HG03460 (cell line): ENCODE measurements around the gene PIK3IP1.
"Not testable (repeated sequence)": the region's sequence is repeated elsewhere in the genome, so short reads cannot be mapped to it uniquely, and the experiment has no call there.

ENCODE experiments used
- ATAC-seq: cut with Tn5 transposase; IDR thresholded peaks from one replicate; pipeline ENCODE4 v1.9.1; 2021; ENCODE audit not compliant: unreplicated experiment

PIK3IP1 gene

GRCh38 chr22:31253949-31254348, 38.3 kb downstream of the PIK3IP1 start:
- ATAC-seq = no peak

GRCh38 chr22:31250740-31251600, 41.3 kb downstream of the PIK3IP1 start:
- ATAC-seq = no peak

DNA sequence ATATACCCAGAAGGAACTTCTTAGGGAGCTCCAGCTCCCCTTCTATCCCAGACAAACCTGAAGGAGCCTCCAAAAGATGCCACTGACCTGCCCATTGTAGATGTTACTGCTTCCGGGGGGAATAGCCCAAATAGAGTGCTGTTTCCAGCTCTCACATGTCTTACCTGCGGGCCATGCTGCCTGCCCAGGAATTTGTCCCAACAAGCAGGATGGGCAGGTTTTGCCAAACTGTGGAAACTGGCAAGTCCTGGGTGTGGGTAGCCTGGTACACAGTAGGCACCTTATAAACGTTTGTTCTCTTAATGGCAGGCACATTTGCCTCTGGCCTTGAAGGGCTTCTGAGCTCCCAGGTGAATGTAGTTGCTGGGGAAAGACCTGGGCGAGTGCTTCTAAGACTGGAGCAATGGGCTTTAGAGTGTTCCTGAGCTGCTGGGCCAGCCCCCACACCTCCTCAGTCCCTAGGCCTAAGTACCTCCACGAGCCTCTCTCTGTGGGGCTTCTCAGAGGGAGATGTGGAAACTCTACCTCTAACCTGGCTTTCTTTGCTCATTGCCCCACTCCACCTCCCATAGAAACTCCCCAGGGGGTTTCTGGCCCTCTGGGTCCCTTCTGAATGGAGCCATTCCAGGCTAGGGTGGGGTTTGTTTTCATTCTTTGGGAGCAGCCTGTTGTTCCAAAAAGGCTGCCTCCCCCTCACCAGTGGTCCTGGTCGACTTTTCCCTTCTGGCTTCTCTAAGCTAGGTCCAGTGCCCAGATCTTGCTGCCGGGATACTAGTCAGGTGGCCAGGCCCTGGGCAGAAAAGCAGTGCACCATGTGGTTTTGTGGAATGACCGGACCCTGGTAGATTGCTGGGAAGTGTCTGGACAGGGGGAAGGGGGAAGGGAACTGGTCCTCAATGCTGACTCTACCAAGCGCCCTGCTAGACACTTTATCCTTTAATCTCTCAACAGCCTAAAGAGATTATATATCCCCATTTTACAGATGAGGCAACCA, 43.0 kb downstream of the PIK3IP1 start:
- no peak for ATAC-seq

DNA sequence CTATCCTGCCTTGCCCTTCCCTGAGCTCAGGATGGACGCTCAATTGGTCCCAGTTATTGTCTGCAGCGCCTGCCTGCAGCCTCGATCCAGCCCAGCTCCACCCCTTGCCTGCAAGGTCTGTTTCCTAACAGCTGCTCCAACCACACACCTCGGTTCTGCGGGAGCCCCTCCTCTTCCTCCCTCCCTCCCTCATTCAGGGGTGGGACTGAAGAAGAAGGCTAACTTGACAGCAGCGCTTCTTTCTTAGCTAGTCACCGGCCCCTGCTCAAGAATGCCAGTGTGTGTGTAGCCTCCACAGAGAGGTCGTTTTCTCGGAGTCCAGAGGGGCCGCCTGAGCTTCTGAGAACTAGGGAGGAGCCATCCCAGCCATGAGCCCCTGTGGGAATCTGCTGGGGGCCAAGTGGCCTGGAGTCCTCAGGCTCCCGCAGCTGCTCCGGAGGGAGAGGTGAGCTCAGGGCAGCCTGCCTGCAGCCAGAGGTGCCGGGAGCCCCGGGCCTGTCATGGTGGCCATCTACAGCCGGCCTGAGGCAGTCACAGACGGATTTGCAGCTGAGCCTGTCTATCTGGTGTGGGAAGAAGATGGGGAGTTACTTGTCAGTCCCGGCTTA, 44.0 kb downstream of the PIK3IP1 start:
- ATAC-seq = no peak

DNA sequence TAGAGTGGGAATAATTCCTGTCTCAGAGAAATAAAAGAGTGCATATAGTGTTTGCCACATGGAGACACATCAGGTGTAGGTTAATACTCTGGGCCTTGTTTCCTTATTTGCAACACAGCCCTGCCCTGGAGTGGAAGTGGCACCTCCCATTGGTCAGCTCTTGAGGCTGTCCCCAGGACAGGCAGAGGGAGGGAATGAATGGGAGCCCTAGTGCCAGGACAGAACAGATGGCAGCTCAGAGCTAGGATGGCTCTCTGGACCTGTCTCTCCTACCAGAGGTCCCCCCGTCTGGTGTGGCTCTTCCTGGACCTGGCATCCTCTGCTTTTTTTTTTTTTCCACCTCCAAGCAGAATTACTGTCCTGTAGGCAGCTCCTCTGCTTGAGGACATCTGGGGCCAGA, 44.6 kb downstream of the PIK3IP1 start:
- ATAC-seq = no peak

GRCh38 chr22:31246687-31247086, 45.6 kb downstream of the PIK3IP1 start:
- ATAC-seq = no peak

GRCh38 chr22:31245998-31246397, 46.3 kb downstream of the PIK3IP1 start:
- not testable (repeated sequence) for ATAC-seq

DNA sequence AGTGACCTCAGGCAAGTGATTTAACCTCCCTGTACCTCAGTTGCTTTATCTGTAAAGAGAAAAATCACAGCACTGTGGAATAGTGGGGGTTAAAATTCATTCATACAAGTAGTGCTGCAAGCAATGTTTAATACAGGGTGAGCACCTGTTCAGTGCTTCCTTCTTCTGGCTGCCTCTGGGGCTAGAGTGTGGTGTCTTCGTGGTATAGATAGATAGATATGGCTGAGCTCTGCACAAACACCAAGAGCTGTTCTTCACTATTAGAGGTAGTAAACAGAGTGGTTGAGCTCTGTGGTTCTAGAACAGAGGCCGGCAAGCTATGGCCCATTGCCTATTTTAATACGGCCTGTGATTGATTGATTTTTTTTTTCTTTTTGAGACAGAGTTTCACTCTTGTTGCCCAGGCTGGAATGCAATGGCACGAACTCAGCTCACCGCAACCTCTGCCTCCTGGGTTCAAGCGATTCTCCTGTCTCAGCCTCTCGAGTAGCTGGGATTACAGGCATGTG, 47.3 kb downstream of the PIK3IP1 start:
- no peak for ATAC-seq

DNA sequence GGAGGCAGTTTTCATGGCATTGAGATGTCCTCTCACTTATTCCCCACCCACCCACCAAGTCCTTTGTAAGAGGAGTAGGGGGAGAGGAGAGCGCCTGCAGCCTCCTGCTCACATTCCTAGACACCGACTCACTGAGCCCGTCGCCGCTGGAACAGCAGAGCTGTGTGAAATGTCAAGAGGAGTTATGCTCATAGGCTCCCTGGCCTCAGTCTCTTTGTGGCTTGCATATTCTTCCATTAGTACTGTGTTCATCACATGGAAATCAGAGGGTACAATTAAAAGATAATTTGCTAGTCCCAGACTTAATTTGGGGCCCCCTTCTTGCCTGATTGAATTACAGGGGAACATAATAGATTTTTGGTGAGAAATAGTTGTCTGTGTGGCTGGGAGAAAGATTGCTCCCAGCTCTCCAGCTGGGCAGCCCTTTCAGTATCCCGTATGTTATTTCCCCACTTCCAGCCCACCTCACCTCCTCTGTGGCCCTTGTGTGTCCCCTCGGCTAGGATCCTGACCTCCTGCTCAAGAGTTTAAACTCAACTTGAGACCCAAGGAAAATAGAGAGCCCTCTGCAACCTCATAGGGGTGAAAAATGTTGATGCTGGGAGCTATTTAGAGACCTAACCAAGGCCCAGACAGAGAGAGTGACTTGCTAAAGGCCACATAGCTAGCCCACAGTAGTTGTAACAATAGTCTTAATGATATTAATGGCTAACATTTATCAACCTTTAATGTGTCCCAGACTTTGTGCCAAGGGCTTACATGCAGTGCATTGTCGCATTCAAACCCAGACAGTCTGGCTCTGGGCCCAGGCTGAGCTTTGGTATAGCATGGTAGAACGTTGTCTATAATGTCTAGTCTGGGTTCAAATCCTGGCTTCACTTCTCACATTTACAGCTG, 48.0 kb downstream of the PIK3IP1 start:
- ATAC-seq = no peak

DNA sequence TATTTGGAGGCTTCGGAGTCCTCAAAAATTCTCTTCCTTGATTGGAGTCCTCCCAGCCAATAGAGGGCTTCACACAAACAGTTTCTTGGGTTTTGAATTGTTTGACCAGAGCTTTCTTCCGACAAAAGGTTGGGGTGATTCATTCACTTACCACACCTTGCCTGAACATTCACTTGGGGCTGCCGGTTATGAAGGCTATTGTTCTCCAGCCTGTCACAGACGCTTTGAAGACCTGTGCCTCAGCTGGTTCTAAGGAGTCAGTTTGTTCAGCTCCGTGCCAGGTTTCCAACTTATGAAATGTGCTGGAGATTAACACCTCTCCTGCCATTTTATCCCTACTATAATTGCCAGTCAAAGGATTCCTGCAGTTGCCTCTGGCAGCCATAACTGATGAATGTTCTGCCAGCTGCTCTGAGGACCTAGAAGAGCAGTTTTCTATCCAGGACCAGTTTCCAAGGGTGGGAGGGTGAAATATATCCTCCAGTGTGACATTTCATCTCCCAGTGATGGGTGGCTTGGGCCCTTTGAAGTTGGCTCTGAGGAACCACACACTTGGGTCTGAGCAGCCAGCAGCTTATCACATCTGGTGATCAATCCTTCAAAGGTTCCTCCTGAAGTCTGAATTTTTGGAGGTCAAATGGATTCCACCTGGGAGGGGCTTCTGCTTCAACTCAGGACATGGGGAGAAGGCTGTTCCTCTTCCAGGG, 48.8 kb downstream of the PIK3IP1 start:
- ATAC-seq = no peak

DNA sequence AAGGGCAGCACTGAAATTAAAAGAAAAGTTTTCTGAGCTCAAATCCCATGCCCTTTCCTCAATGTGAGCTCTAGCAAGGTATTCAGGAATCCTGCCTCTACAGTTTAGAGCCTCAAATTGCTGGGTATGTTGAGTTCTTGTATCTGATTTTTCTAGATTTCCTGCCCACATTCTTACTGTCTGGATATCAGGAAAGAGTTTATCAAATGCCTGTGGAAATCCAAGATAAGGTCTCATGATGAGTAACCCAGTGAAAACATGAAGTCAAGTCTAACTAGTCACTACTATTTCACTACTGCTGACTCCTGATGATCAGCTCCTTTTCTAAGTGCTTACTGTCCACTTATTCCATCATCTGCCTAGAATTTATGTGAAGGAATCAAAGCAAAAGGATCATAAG, 50.4 kb downstream of the PIK3IP1 start:
- no peak for ATAC-seq

DNA sequence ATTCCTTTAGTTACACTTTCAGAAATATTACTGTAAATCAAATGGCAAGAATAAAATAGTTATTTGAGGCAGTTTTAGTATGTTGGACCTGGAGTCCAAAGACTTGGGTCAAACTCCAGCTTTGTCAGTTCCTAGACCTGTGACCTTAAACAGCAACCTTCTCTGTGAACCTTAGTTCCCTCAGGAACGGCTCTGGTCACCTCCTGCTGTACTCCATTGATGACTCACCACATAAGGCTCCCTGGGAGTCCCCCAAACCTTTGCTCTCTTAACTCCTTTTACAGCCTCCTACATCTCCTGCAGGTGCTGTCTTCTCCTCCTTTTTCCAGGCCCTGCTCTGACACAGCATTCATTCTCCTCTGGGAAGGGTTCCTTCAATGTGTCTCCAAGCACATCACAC, 51.1 kb downstream of the PIK3IP1 start:
- ATAC-seq = no peak

DNA sequence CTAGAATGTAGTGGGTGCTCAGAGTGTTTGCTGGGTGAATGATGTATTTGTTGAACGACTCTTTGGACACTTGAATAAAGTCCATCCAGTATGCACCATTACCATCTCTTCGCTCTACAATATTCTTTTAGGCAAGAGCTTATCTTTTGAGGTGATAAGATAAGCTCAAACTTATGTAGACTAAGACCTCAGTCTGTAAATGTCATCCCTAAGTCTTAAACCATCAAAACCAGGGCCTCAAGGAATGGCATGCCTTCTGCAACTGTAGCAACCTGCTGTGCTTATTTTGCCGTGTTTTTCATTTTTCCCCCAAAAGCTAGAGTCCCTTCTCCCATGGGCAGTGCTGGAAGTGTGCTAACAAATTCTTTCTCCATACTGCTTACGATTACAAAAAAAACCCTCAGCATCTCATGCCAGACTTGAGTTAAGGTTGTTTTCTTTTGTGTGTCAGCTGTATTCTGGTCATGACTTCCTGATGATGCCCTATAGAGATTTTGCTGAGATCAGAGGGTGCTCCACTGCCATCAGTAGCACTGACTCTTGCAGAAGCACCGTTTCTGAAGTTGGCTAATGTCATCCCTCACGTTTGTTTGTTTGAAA, 52.4 kb downstream of the PIK3IP1 start:
- no peak for ATAC-seq

DNA sequence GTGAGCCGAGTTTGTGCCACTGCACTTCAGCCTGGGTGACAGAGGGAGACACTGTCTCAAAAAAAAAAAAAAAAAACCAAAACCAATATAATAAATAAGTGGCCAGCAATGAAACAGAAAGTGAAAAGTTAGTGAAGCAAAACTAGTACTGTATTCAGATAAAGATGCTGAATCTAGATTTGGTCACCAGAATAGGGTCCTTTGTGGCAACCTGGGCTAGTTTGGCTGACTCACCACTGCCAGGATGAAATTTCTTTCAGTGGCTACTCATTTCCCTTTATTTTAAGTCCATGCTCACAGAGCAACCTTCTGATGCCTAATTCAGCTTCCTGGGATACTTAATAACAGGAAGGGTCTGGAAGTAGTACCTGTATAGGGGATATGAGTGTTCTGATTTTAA, 54.2 kb downstream of the PIK3IP1 start:
- ATAC-seq = peak; percentile 57

DNA sequence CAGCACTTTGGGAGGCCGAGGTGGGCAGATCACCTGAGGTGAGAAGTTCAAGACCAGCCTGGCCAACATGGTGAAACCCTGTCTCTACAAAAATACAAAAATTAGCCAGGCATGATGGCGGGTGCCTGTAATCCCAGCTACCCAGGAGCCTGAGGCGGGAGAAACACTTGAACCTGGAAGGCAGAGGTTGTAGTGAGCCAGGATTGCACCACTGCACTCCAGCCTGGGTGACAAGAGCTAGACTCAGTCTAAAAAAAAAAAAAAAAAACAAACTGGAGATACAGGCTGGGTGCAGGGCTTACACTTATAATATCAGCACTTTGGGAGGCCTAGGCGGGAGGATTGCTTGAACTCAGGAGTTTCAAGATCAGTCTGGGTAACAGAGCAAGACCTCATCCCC, 56.2 kb downstream of the PIK3IP1 start:
- ATAC-seq = not testable (repeated sequence)

DNA sequence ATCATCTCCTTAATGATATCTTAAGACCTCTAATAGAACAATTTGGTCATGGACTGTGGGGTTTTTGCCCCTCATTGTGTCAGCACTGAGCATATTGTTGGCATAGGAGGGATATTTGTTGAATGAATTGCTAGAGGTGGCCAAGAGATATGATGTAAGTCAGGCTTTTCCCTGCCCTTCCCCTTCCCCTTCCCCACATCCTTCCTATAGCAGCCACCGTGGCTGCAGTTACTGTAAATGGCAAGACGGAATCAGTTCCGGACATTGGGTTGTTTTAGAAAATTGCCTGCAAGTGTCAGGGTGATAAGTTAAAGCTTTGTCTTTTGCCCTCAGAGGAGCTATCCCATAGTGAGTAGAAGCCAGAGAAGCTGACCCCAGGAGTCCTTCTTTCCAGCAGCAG, 57.2 kb downstream of the PIK3IP1 start:
- no peak for ATAC-seq

DNA sequence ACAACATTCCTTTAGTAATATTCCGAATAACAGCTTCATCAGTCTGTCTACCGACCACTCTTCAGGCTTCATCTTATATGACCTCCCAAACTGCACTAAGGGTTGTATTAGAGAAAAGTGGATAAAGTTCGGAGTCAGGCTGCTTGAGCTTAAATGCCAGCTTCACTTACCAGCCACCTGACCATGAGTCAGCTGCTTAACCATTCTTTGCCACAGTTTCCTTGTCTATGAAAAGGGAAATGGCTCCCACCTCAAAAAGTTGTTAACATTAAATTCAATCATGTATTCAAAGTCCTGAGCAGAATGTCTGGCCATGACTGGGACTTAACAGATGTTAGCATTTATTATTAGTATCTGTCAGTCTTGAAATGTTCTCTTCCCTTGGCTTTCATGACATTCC, 59.3 kb downstream of the PIK3IP1 start:
- no peak for ATAC-seq
